DND-41 (cell line): ENCODE results near the gene ZDHHC11.
A peak's percentile ranks its signal among the peaks of the same experiment; 100 is the strongest.

Experiments used
- ATAC-seq: fragments of 200-7000 bp; cut with Tn5 transposase; 3 replicates; pipeline ENCODE4 v1.9.1; 2021; ENCODE audit warnings: low read depth; ENCODE audit not compliant: insufficient read depth
- DNase-seq: peaks from one replicate; pipeline ENCODE4 v3.0.0-alpha.2; 2020
- H2AFZ ChIP-seq: 2 replicates; pipeline ENCODE4 v1.6.0; 2012; ENCODE audit warnings: low read depth, low read length
- H3K27ac ChIP-seq: 2 replicates; pipeline ENCODE4 v1.5.1; 2012; ENCODE audit warnings: low read length, inconsistent platforms
- H3K27me3 ChIP-seq: fragments of 200-600 bp; sonication (generic); 2 replicates; pipeline ENCODE4 v1.6.0; 2012; ENCODE audit warnings: low read length, mild to moderate bottlenecking, inconsistent platforms; ENCODE audit not compliant: insufficient read depth, poor library complexity
- H3K36me3 ChIP-seq: 2 replicates; pipeline ENCODE4 v1.5.1; 2012; ENCODE audit warnings: low read length, inconsistent platforms; ENCODE audit not compliant: insufficient read depth
- H3K4me1 ChIP-seq: 2 replicates; pipeline ENCODE4 v1.5.1; 2012; ENCODE audit warnings: mild to moderate bottlenecking, low read length; ENCODE audit not compliant: insufficient read depth
- H3K4me2 ChIP-seq: 2 replicates; pipeline ENCODE4 v1.6.0; 2012; ENCODE audit warnings: mild to moderate bottlenecking, moderate library complexity, low read length, inconsistent platforms; ENCODE audit not compliant: insufficient read depth
- H3K4me3 ChIP-seq, 2 experiments: fragments of 200-600 bp in 1 of 2; shearing (Covaris generic) in 1 of 2; 2 replicates each; pipeline ENCODE4 v1.5.1; 2012 to 2016; ENCODE audit warnings: inconsistent platforms in 2 of 2, low read length in 2 of 2, mild to moderate bottlenecking in 2 of 2, low read depth in 1 of 2, moderate library complexity in 1 of 2
- H3K79me2 ChIP-seq: 2 replicates; pipeline ENCODE4 v1.6.0; 2012; ENCODE audit warnings: low read length, inconsistent platforms; ENCODE audit not compliant: insufficient read depth
- H3K9ac ChIP-seq: 2 replicates; pipeline ENCODE4 v1.6.0; 2012; ENCODE audit warnings: low read depth, mild to moderate bottlenecking, inconsistent platforms, low read length, moderate library complexity
- H3K9me3 ChIP-seq: 2 replicates; pipeline ENCODE4 v1.5.1; 2012; ENCODE audit warnings: low read length, moderate library complexity, mild to moderate bottlenecking, inconsistent platforms; ENCODE audit not compliant: insufficient read depth, severe bottlenecking
- H4K20me1 ChIP-seq: 2 replicates; pipeline ENCODE4 v1.6.0; 2012; ENCODE audit warnings: low read length; ENCODE audit not compliant: insufficient read depth
- CTCF ChIP-seq: IDR thresholded peaks from 2 replicates; pipeline ENCODE4 v1.5.1; 2012; ENCODE audit warnings: borderline replicate concordance, low read length, moderate library complexity, mild to moderate bottlenecking; ENCODE audit not compliant: poor library complexity, severe bottlenecking; ENCODE audit errors: extremely low read depth
- EZH2 ChIP-seq: IDR thresholded peaks from 3 replicates; pipeline ENCODE4 v1.6.1; 2012; ENCODE audit warnings: borderline replicate concordance, low read depth, mild to moderate bottlenecking, moderate library complexity, low read length, inconsistent platforms; ENCODE audit not compliant: severe bottlenecking

ZDHHC11 gene

GRCh38 chr5:870956-871355 lies 20.2 kb upstream of the ZDHHC11 start:
- Histone ChIP-seq H3K27me3 (no peaks in the 10 kb centered on the region), H3K36me3 (peaks cover 95% of the 10 kb centered on the region), H3K9ac (no peak overlapping the region), H4K20me1 (peaks cover 24% of the 10 kb centered on the region), H3K27ac (no peak overlapping the region), H3K4me1 (no peaks in the 10 kb centered on the region), H3K4me2 (no peak overlapping the region), H3K9me3 (no peaks in the 10 kb centered on the region), H3K79me2 (peaks cover under 1% of the 10 kb centered on the region; the same call in 1 of the 2 replicates), H3K4me3 (no peak overlapping the region), H2AFZ (no peak overlapping the region)
- DNase-seq (no peak), ATAC-seq (no peak)
- TF ChIP-seq EZH2: no peak
- no peak for TF ChIP-seq CTCF

- Histone ChIP-seq H3K36me3 (peaks cover 97% of the 10 kb centered on the region), H4K20me1 (peaks cover 30% of the 10 kb centered on the region)
- no peak for TF ChIP-seq CTCF
- TF ChIP-seq EZH2: no peak
Measured at GRCh38 chr5:868428-869135, 17.8 kb upstream of the ZDHHC11 start.

GRCh38 chr5:867300-867870 lies 16.6 kb upstream of the ZDHHC11 start:
- no peak overlapping the region for H2AFZ ChIP-seq
- no peaks in the 10 kb centered on the region for H3K79me2 ChIP-seq
- H3K36me3 ChIP-seq: peaks cover 97% of the 10 kb centered on the region
- peaks cover 33% of the 10 kb centered on the region for H4K20me1 ChIP-seq
- H3K27ac ChIP-seq: no peak overlapping the region
- H3K27me3 ChIP-seq: no peaks in the 10 kb centered on the region
- no peaks in the 10 kb centered on the region for H3K4me1 ChIP-seq
- TF ChIP-seq CTCF (no peak), EZH2 (no peak)
- no peak overlapping the region for H3K4me3 ChIP-seq
- no peaks in the 10 kb centered on the region for H3K9me3 ChIP-seq
- DNase-seq (no peak), ATAC-seq (peak; percentile 23; the same call in 1 of the 3 replicates)
- no peak overlapping the region for H3K9ac ChIP-seq
- no peak overlapping the region for H3K4me2 ChIP-seq

More at GRCh38 chr5:868428-869135, 17.8 kb upstream of the ZDHHC11 start:
- Histone ChIP-seq H3K27ac (no peak overlapping the region), H2AFZ (no peak overlapping the region), H3K79me2 (no peaks in the 10 kb centered on the region; the same call in 1 of the 2 replicates), H3K4me3 (no peak overlapping the region), H3K27me3 (no peaks in the 10 kb centered on the region), H3K4me1 (no peaks in the 10 kb centered on the region), H3K9me3 (no peaks in the 10 kb centered on the region), H3K9ac (no peak overlapping the region), H3K4me2 (no peak overlapping the region)
- DNase-seq (no peak), ATAC-seq (no peak)
